HCT116 (cell line): ENCODE measurements around the gene LMOD1. TPM values are rescaled to one million over a fixed set of nuclear protein-coding genes. Genes with fewer than 3 reads are reported as not detected.

Experiments
- ATAC-seq: fragments of 200-7000 bp; cut with Tn5 transposase; 2 replicates; pipeline ENCODE4 v1.9.1; 2020; ENCODE audit warnings: mild to moderate bottlenecking, moderate library complexity
- BruUV-seq: library from RNA; stranded (reverse); fragments of 400-500 nt; replicated peaks from 2 replicates; lab custom pipeline; 2021; lab: Mats Ljungman, UMichigan
- CTCF ChIA-PET: fragments of 300-600 bp; sonication (Branson Sonifier 250); formaldehyde crosslinking; loops from one replicate; lab custom pipeline; 2021; ENCODE audit warnings: antibody characterized with exemption; lab: Charles Lee
- POLR2A ChIA-PET: fragments of 300-600, 350-600 bp; sonication (Branson Sonifier 250); formaldehyde crosslinking; loops from one replicate; lab custom pipeline; 2021; ENCODE audit warnings: antibody characterized with exemption; lab: Charles Lee
- RAD21 ChIA-PET, 2 experiments: fragments of 300-600 bp; sonication (Branson Sonifier 250); formaldehyde crosslinking; loops; one replicate each; lab custom pipeline; 2023; ENCODE audit warnings: low total read pairs in 2 of 2; ENCODE audit not compliant: uncharacterized antibody in 2 of 2, unreplicated experiment in 2 of 2, low non-redundant PET in 1 of 2; lab: Charles Lee
- DNase-seq: peaks from one replicate; pipeline ENCODE4 v3.0.0-alpha.2; 2010; ENCODE audit warnings: low read depth, low spot score
- H2AFZ ChIP-seq: fragments of 200-600 bp; shearing (Covaris generic), sonication (generic); 2 replicates; pipeline ENCODE4 v1.6.1; 2017; ENCODE audit warnings: low read depth, mixed run types, mixed read lengths, antibody characterized with exemption, low read length; ENCODE audit not compliant: poor library complexity, severe bottlenecking
- H3K27ac ChIP-seq: 2 replicates; pipeline ENCODE4 v1.5.1; 2012; ENCODE audit warnings: low read depth, low read length
- H3K27me3 ChIP-seq: fragments of 200-600 bp; sonication (generic); 2 replicates; pipeline ENCODE4 v1.6.1; 2016; ENCODE audit warnings: mixed run types, low read length, mixed read lengths; ENCODE audit not compliant: insufficient read depth
- H3K36me3 ChIP-seq, 2 experiments: fragments of 200-500 bp in 1 of 2; fragments of 200-600 bp in 1 of 2; sonication (Bioruptor generic) in 1 of 2; sonication (generic) in 1 of 2; 2 replicates each; pipeline versions ENCODE4 v1.5.1 to v1.6.1; 2014 to 2016; ENCODE audit warnings: low read length in 2 of 2, inconsistent platforms in 1 of 2, mixed read lengths in 1 of 2, mixed run types in 1 of 2; ENCODE audit not compliant: insufficient read depth in 2 of 2, control insufficient read depth in 1 of 2
- H3K4me1 ChIP-seq, 2 experiments: fragments of 200-600 bp in 1 of 2; sonication (generic) in 1 of 2; 2 replicates each; pipeline versions ENCODE4 v1.5.1 to v1.6.1; 2012 to 2017; ENCODE audit warnings: low read length in 2 of 2, inconsistent platforms in 1 of 2, mild to moderate bottlenecking in 1 of 2, mixed read lengths in 1 of 2, mixed run types in 1 of 2, moderate library complexity in 1 of 2; ENCODE audit not compliant: insufficient read depth in 2 of 2, control insufficient read depth in 1 of 2
- H3K4me2 ChIP-seq: fragments of 200-600 bp; sonication (generic); 2 replicates; pipeline ENCODE4 v1.6.1; 2017; ENCODE audit warnings: mixed run types, low read length, mixed read lengths
- H3K4me3 ChIP-seq, 2 experiments: fragments of 200-600 bp in 1 of 2; sonication (generic) in 1 of 2; replicated peaks in 1 of 2; 2 replicates each; pipeline ENCODE4 v1.5.1; 2011 to 2016; ENCODE audit warnings: low read length in 2 of 2, control low read depth in 1 of 2, low read depth in 1 of 2, mild to moderate bottlenecking in 1 of 2, mixed read lengths in 1 of 2, mixed run types in 1 of 2
- H3K79me2 ChIP-seq: fragments of 200-600 bp; sonication (generic); 2 replicates; pipeline ENCODE4 v1.6.1; 2017; ENCODE audit warnings: mild to moderate bottlenecking, mixed run types, low read length, moderate library complexity, mixed read lengths; ENCODE audit not compliant: insufficient read depth
- H3K9ac ChIP-seq: fragments of 200-600 bp; sonication (generic); 2 replicates; pipeline ENCODE4 v1.6.1; 2016; ENCODE audit warnings: low read length, mixed read lengths
- H3K9me2 ChIP-seq: fragments of 200-600 bp; sonication (generic), shearing (Covaris generic); 2 replicates; pipeline ENCODE4 v1.6.1; 2017; ENCODE audit warnings: mixed run types, mild to moderate bottlenecking, moderate library complexity; ENCODE audit not compliant: insufficient read depth
- H3K9me3 ChIP-seq, 2 experiments: fragments of 200-500 bp in 1 of 2; fragments of 200-600 bp in 1 of 2; sonication (Bioruptor generic) in 1 of 2; sonication (generic) in 1 of 2; 2 replicates each; pipeline ENCODE4 v1.6.1; 2014 to 2017; ENCODE audit warnings: low read length in 2 of 2, mixed read lengths in 2 of 2, inconsistent platforms in 1 of 2, low read depth in 1 of 2, mild to moderate bottlenecking in 1 of 2, mixed run types in 1 of 2, moderate library complexity in 1 of 2; ENCODE audit not compliant: control insufficient read depth in 1 of 2, insufficient read depth in 1 of 2
- H4K20me1 ChIP-seq: fragments of 200-600 bp; sonication (generic), shearing (Covaris generic); 2 replicates; pipeline ENCODE4 v1.6.1; 2017; ENCODE audit warnings: mixed run types, mild to moderate bottlenecking, moderate library complexity; ENCODE audit not compliant: insufficient read depth
- ATF3 ChIP-seq: IDR thresholded peaks from 2 replicates; pipeline ENCODE4 v1.6.1; 2012
- CTCF ChIP-seq, 3 experiments: fragments of 200-600 bp in 1 of 3; sonication (generic) in 1 of 3; IDR thresholded peaks in 2 of 3; conservative IDR thresholded peaks in 1 of 3; 2 replicates each; pipeline ENCODE4 v1.5.1; 2012 to 2017; ENCODE audit warnings: low read depth in 2 of 3, low read length in 2 of 3, antibody characterized with exemption in 1 of 3, borderline replicate concordance in 1 of 3, control low read depth in 1 of 3, mild to moderate bottlenecking in 1 of 3, mixed read lengths in 1 of 3, mixed run types in 1 of 3, moderate library complexity in 1 of 3; ENCODE audit not compliant: insufficient read depth in 1 of 3
- EGR1 ChIP-seq: IDR thresholded peaks from 2 replicates; pipeline ENCODE4 v1.6.1; 2012; ENCODE audit warnings: low read depth
- ELF1 ChIP-seq: IDR thresholded peaks from 2 replicates; pipeline ENCODE4 v1.6.1; 2012; ENCODE audit warnings: low read depth, borderline replicate concordance
- EZH2phosphoT487 ChIP-seq: fragments of 200-600 bp; IDR thresholded peaks from 2 replicates; pipeline ENCODE4 v1.6.1; 2018; ENCODE audit warnings: antibody characterized with exemption, borderline replicate concordance
- JUND ChIP-seq: IDR thresholded peaks from 2 replicates; pipeline ENCODE4 v1.6.1; 2012
- POLR2A ChIP-seq: IDR thresholded peaks from 2 replicates; pipeline ENCODE4 v1.7.0; 2011; ENCODE audit warnings: borderline replicate concordance; ENCODE audit not compliant: insufficient read depth, insufficient read length; ENCODE audit errors: extremely low read depth
- POLR2AphosphoS5 ChIP-seq: IDR thresholded peaks from 2 replicates; pipeline ENCODE4 v1.6.1; 2011; ENCODE audit warnings: mild to moderate bottlenecking, low read depth, low read length, moderate library complexity
- RAD21 ChIP-seq: IDR thresholded peaks from 2 replicates; pipeline ENCODE4 v1.6.1; 2012; ENCODE audit warnings: low read depth, mild to moderate bottlenecking
- SP1 ChIP-seq: IDR thresholded peaks from 2 replicates; pipeline ENCODE4 v1.6.1; 2012; ENCODE audit warnings: low read depth
- SRF ChIP-seq: IDR thresholded peaks from 2 replicates; pipeline ENCODE4 v1.6.1; 2012; ENCODE audit warnings: low read depth
- ZBTB33 ChIP-seq: IDR thresholded peaks from 2 replicates; pipeline ENCODE4 v1.6.1; 2011; ENCODE audit warnings: mild to moderate bottlenecking, low read length, moderate library complexity; ENCODE audit not compliant: insufficient replicate concordance; ENCODE audit errors: extremely low read depth
- ZNF274 ChIP-seq: fragments of 200-500 bp; sonication (Bioruptor generic); IDR thresholded peaks from 2 replicates; pipeline ENCODE4 v1.6.1; 2014; ENCODE audit warnings: mild to moderate bottlenecking, low read depth, low read length, inconsistent platforms
- intact Hi-C: fragments of 100-400 bp; cut with micrococcal nuclease; formaldehyde crosslinking; loops from 2 replicates; pipeline ENCODE4 v1.10.0; 2022
- total RNA-seq: library from RNA; stranded (reverse); gene quantifications from one replicate; pipeline ENCODE4 v1.2.1, GENCODE V29; 2021; ENCODE audit not compliant: unreplicated experiment

Gene LMOD1
- total RNA-seq, 1 experiment from 2014 or later: 0.12 TPM

DNA sequence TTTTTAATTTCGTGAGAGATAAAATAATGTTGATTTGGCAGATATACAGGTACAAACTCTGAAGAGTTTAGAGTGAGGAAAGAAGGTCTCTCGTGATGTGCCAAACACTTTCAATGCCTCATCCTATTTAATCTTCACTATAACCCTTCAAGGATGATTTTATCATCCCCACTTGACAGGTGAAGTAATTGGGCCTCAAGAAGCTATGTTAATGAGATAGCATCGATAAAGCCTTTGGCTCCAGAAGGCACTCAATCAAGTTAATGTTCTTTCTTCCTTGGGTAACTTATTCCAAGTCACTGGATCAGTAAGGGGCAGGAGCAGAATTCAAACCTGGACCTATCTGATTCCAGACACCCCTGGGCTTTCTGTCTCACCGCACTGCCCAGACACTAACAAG, 7.2 kb downstream of the LMOD1 start:
- Histone ChIP-seq H3K27ac (no peak overlapping the region), H3K4me3 (no peak overlapping the region), H2AFZ (peak overlapping the region; percentile 26), H3K27me3 (no peaks in the 10 kb centered on the region), H3K36me3 (no peaks in the 10 kb centered on the region), H3K4me1 (peaks cover 9 to 20% of the 10 kb centered on the region in 2 experiments; a peak in 3 of 4 replicates), H3K9me2 (no peaks in the 10 kb centered on the region), H4K20me1 (no peaks in the 10 kb centered on the region), H3K9ac (no peak overlapping the region), H3K79me2 (no peaks in the 10 kb centered on the region), H3K4me2 (no peak overlapping the region), H3K9me3 (no peaks in the 10 kb centered on the region)
- DNase-seq (no peak), ATAC-seq (no peak)
- POLR2A ChIA-PET: no interaction called here
- BruUV-seq: no TSS peak
- RAD21 ChIA-PET: no interaction called here
- TF ChIP-seq EGR1: no peak
- no peak for TF ChIP-seq EZH2phosphoT487
- TF ChIP-seq ATF3: no peak
- TF ChIP-seq ZNF274: no peak
- TF ChIP-seq SP1: no peak
- TF ChIP-seq ELF1: no peak
- no peak for TF ChIP-seq POLR2AphosphoS5
- TF ChIP-seq CTCF (IDR thresholded peaks at IDR 0.05 in 2 of 3, conservative IDR thresholded peaks at IDR 0.05 in 1 of 3; ENCODE audit: borderline replicate concordance in 1 of 3, insufficient read depth in 1 of 3, low read depth in 2 of 3, low read length in 2 of 3): no peak
- no peak for TF ChIP-seq RAD21
- no peak for TF ChIP-seq SRF
- no peak for TF ChIP-seq POLR2A
- no peak for TF ChIP-seq ZBTB33
- no peak for TF ChIP-seq JUND
- CTCF ChIA-PET: no interaction called here
- intact Hi-C loops: no loop called here
